Gastroesophageal sphincter (tissue), 4 donors: Measurements from ENCODE around the gene ANKS1A. TPM values are rescaled to one million over a fixed set of nuclear protein-coding genes. Genes with fewer than 3 reads are reported as not detected.

Experiments
- ATAC-seq: fragments of 150-250 bp; one replicate; pipeline ENCODE4 v1.9.1; 2016; ENCODE audit warnings: mild to moderate bottlenecking, moderate library complexity
- H3K27ac ChIP-seq, 4 donors: fragments of 200-600 bp; sonication (generic) in 3 of 4; 1 replicate in 3 of 4; 2 replicates in 1 of 4; pipeline ENCODE4 v1.5.1; 2016 to 2019
- H3K27me3 ChIP-seq: fragments of 200-600 bp; sonication (generic); one replicate; pipeline ENCODE4 v1.5.1; 2019
- H3K36me3 ChIP-seq, 2 donors: fragments of 200-600 bp; sonication (generic); one replicate each; pipeline ENCODE4 v1.5.1; 2019; ENCODE audit warnings: control low read depth in 1 of 2
- H3K4me1 ChIP-seq, 3 donors: fragments of 200-600 bp; sonication (generic); 1 replicate in 2 of 3; 2 replicates in 1 of 3; pipeline ENCODE4 v1.5.1; 2016 to 2019; ENCODE audit warnings: control low read depth in 2 of 3
- H3K4me3 ChIP-seq, 2 donors: fragments of 200-600 bp; sonication (generic); one replicate each; pipeline ENCODE4 v1.5.1; 2019; ENCODE audit warnings: mild to moderate bottlenecking in 1 of 2, moderate library complexity in 1 of 2
- H3K9me3 ChIP-seq, 3 donors: fragments of 200-600 bp; sonication (generic); one replicate each; pipeline ENCODE4 v1.5.1; 2017 to 2019; ENCODE audit warnings: control low read depth in 2 of 3
- EP300 ChIP-seq: sonication (generic); formaldehyde crosslinking; IDR thresholded peaks from one replicate; pipeline ENCODE4 v1.6.1; 2017; ENCODE audit warnings: antibody characterized with exemption, mild to moderate bottlenecking
- POLR2A ChIP-seq, 2 donors: fragments of 450-650 bp; IDR thresholded peaks; one replicate each; pipeline ENCODE4 v1.6.1; 2017; ENCODE audit warnings: antibody characterized with exemption in 2 of 2, mild to moderate bottlenecking in 2 of 2, moderate library complexity in 1 of 2
- POLR2AphosphoS5 ChIP-seq: sonication (generic); formaldehyde crosslinking; IDR thresholded peaks from one replicate; pipeline ENCODE4 v1.6.1; 2017; ENCODE audit warnings: antibody characterized with exemption
- WGBS, 2 donors: methylation state at CpG; one replicate each; pipeline ENCODE4 v1.1.5; 2018; ENCODE audit warnings: low coverage in 1 of 2; 5-methylcytosine and 5-hydroxymethylcytosine counted together
- total RNA-seq, 4 donors: library from RNA; depleted of rRNA; stranded (reverse); fragments of >200 nt; gene quantifications; one replicate each; pipeline ENCODE4 v1.1.0, GENCODE V29; 2016
- TF ChIP-seq, protein P1 (sequence below), 4 experiments: fragments of 200-600 bp in 2 of 4; fragments of 450-650 bp in 2 of 4; sonication (generic) in 1 of 4; IDR thresholded peaks; one replicate each; pipeline ENCODE4 v1.5.1; 2017 to 2019; ENCODE audit warnings: antibody characterized with exemption in 4 of 4, mild to moderate bottlenecking in 2 of 4, moderate library complexity in 2 of 4

Gene ANKS1A
- total RNA-seq, 4 donors from 2014 or later = 52.0 to 135 (median 88.4) TPM

DNA sequence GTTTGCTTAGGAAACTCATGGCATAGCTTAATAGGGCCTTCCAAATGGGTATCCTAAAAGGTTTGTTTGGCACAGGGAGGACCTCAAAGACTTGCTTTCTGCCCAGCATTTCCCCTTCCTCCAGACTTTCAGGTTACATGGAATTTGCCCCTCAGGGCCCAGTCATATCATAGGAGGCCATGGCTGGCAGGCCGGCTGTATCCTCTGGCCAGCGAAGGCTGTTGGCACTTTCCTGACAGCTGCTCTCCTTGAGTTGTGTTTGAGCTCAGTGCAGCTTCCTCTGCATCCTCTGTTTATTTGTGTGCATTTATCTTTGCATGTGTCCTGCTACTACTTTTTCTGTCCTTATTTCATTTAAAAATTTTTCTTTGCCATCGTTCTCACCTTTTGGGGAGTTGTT, 90.9 kb downstream of the ANKS1A start:
- no peaks in the 10 kb centered on the region for H3K27me3 ChIP-seq
- H3K36me3 ChIP-seq = peaks cover 0 to 45% of the 10 kb centered on the region in 2 donors
- WGBS, 2 donors = 90 to 100% methylated on average over 3 of the region's 3 CpGs
- H3K4me1 ChIP-seq = no peaks in the 10 kb centered on the region
- ATAC-seq = no peak
- no peak for TF ChIP-seq EP300
- TF ChIP-seq POLR2AphosphoS5 = no peak
- no peak for TF ChIP-seq POLR2A (IDR thresholded peaks at IDR 0.05)
- TF ChIP-seq, protein P1, sequence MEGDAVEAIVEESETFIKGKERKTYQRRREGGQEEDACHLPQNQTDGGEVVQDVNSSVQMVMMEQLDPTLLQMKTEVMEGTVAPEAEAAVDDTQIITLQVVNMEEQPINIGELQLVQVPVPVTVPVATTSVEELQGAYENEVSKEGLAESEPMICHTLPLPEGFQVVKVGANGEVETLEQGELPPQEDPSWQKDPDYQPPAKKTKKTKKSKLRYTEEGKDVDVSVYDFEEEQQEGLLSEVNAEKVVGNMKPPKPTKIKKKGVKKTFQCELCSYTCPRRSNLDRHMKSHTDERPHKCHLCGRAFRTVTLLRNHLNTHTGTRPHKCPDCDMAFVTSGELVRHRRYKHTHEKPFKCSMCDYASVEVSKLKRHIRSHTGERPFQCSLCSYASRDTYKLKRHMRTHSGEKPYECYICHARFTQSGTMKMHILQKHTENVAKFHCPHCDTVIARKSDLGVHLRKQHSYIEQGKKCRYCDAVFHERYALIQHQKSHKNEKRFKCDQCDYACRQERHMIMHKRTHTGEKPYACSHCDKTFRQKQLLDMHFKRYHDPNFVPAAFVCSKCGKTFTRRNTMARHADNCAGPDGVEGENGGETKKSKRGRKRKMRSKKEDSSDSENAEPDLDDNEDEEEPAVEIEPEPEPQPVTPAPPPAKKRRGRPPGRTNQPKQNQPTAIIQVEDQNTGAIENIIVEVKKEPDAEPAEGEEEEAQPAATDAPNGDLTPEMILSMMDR (IDR thresholded peaks at IDR 0.05) = no peak
- H3K4me3 ChIP-seq = no peak overlapping the region
- no peak overlapping the region for H3K27ac ChIP-seq
- H3K9me3 ChIP-seq = no peaks in the 10 kb centered on the region

DNA sequence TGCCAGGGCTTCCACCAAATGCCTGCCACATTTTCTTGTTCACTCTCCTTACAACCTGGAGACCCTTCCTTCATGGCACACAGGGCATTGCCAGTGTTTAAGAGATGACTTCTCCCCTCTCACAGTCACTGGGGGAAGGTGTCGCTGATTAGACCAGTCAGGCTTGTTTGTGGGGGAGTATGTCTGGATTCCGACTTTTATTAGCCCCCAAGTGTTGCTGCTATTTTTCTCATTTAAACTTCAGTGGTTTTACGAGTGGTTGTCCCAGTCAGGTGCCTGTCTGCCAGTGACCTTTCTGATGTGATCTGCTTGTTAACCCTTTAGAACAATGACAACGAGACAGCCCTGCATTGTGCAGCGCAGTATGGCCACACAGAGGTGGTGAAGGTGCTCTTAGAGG, 92.3 kb downstream of the ANKS1A start:
- Histone ChIP-seq H3K27me3 (no peaks in the 10 kb centered on the region), H3K4me3 (no peak overlapping the region), H3K27ac (no peak overlapping the region), H3K36me3 (peaks cover 0 to 58% of the 10 kb centered on the region in 2 donors), H3K9me3 (no peaks in the 10 kb centered on the region), H3K4me1 (peaks cover 0 to under 1% (median 0%) of the 10 kb centered on the region in 3 donors)
- WGBS, 2 donors = 93 to 100% methylated on average over 1 to 3 of the region's 5 CpGs
- TF ChIP-seq POLR2AphosphoS5 = no peak
- no peak for TF ChIP-seq EP300
- TF ChIP-seq POLR2A (IDR thresholded peaks at IDR 0.05) = no peak
- TF ChIP-seq, protein P1 (IDR thresholded peaks at IDR 0.05) = no peak
- no peak for ATAC-seq

DNA sequence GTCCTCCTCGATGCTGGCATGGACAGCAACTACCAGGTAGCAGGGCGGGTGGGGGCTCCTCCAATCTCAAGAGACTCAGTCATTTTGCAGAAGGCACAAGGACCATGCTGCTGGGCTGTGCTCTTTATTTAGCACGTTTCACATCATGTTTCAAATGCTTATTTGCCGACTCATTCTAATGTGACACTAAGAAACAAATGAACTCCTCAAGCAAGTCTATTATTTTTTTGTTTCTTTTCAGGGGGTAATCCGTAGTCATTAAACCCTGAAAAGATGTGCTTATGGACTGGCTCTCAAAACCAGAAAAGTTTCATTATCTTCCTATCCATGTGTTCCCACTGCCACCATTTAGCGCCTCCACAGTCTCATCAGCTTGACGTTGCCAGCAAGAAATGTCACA, 92.9 kb downstream of the ANKS1A start:
- 71 to 72% methylated on average over 5 to 7 of the region's 7 CpGs for WGBS, 2 donors
- TF ChIP-seq EP300 = no peak
- no peak for TF ChIP-seq POLR2A (IDR thresholded peaks at IDR 0.05)
- TF ChIP-seq, protein P1 (IDR thresholded peaks at IDR 0.05) = no peak
- TF ChIP-seq POLR2AphosphoS5 = no peak
- peaks cover 0 to 60% of the 10 kb centered on the region in 2 donors for H3K36me3 ChIP-seq
- no peak for ATAC-seq
- H3K27ac ChIP-seq = no peak overlapping the region
- H3K4me1 ChIP-seq = peaks cover 0 to 6% (median 1%) of the 10 kb centered on the region in 3 donors
- H3K27me3 ChIP-seq = no peaks in the 10 kb centered on the region
- no peaks in the 10 kb centered on the region for H3K9me3 ChIP-seq
- no peak overlapping the region for H3K4me3 ChIP-seq

DNA sequence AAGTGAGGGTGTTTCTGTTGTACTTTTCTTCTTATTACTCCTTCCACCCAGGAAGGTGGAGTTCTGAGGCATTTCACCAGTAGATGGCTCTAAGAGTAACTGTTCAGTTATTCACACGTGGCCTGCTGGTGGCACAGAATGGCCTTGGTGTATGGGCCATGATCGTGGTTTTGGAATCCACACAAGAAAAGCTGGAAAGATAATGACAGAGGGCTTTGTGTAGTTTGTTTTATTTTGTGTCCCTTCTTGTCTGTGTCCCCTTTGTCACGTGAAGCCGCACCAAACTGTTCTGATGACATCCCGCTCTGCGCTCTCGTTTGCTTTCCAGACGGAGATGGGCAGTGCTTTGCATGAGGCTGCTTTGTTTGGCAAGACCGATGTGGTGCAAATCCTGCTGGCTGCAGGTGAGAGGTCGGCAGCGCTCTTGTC, 93.4 kb downstream of the ANKS1A start:
- no peak overlapping the region for H3K27ac ChIP-seq
- no peak for ATAC-seq
- H3K4me1 ChIP-seq = peaks cover 0 to 11% (median 4%) of the 10 kb centered on the region in 3 donors
- peaks cover 0 to 60% of the 10 kb centered on the region in 2 donors for H3K36me3 ChIP-seq
- WGBS, 2 donors = 71 to 77% methylated on average over 7 to 11 of the region's 11 CpGs
- no peaks in the 10 kb centered on the region for H3K27me3 ChIP-seq
- no peak overlapping the region for H3K4me3 ChIP-seq
- no peak for TF ChIP-seq POLR2A (IDR thresholded peaks at IDR 0.05)
- TF ChIP-seq POLR2AphosphoS5 = no peak
- TF ChIP-seq, protein P1 (IDR thresholded peaks at IDR 0.05) = peak in 3 of 4 experiments; percentile 14 to 29 (median 24)
- TF ChIP-seq EP300 = no peak
- H3K9me3 ChIP-seq = no peaks in the 10 kb centered on the region

DNA sequence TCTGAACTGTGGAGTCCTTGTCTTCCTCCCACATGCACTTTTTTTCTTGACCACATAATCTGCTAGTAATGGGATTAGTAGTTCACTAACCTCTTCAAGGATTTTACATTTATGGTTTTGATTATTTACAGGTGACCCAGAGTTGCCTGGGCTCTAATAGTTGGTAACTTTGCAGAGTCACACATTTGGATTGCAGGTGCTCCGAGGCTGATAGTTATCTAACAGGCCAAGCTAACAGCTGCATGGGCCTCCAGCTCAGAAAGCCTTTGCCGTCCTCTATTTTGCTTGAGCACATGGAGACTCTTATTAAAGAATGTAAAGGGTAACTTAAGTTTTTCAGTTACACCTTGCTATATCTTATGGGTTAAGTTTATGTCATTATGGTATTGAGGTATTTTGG, 95.4 kb downstream of the ANKS1A start:
- no peak for TF ChIP-seq POLR2AphosphoS5
- TF ChIP-seq POLR2A (IDR thresholded peaks at IDR 0.05) = no peak
- TF ChIP-seq EP300 = no peak
- TF ChIP-seq, protein P1 (IDR thresholded peaks at IDR 0.05) = no peak
- Histone ChIP-seq H3K36me3 (peaks cover 0 to 60% of the 10 kb centered on the region in 2 donors), H3K9me3 (no peaks in the 10 kb centered on the region), H3K4me1 (peaks cover 0 to 18% (median 4%) of the 10 kb centered on the region in 3 donors), H3K27me3 (no peaks in the 10 kb centered on the region), H3K4me3 (no peak overlapping the region), H3K27ac (no peak overlapping the region)
- no peak for ATAC-seq
- 86 to 95% methylated on average over 2 of the region's 2 CpGs for WGBS, 2 donors
